PC-9 (cell line): ENCODE data around the gene CD6.

Experiments used
- EZH2 ChIP-seq: fragments of 200-600 bp; sonication (generic); IDR thresholded peaks from 2 replicates; pipeline ENCODE4 v1.8.0; 2017; ENCODE audit warnings: antibody characterized with exemption, low read depth
- TF ChIP-seq, protein P1 (sequence below): fragments of 200-600 bp; sonication (generic); conservative IDR thresholded peaks from 2 replicates; pipeline ENCODE4 v1.6.1; 2017; ENCODE audit warnings: mixed run types, antibody characterized with exemption, mild to moderate bottlenecking, moderate library complexity

- TF ChIP-seq, protein P1, sequence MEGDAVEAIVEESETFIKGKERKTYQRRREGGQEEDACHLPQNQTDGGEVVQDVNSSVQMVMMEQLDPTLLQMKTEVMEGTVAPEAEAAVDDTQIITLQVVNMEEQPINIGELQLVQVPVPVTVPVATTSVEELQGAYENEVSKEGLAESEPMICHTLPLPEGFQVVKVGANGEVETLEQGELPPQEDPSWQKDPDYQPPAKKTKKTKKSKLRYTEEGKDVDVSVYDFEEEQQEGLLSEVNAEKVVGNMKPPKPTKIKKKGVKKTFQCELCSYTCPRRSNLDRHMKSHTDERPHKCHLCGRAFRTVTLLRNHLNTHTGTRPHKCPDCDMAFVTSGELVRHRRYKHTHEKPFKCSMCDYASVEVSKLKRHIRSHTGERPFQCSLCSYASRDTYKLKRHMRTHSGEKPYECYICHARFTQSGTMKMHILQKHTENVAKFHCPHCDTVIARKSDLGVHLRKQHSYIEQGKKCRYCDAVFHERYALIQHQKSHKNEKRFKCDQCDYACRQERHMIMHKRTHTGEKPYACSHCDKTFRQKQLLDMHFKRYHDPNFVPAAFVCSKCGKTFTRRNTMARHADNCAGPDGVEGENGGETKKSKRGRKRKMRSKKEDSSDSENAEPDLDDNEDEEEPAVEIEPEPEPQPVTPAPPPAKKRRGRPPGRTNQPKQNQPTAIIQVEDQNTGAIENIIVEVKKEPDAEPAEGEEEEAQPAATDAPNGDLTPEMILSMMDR: no peak
- no peak for TF ChIP-seq EZH2
Measured at GRCh38 chr11:61011950-61012736, 40.7 kb downstream of the CD6 start.
